K562 (cell line): ENCODE results near the gene IGLL1. TPM values are rescaled to one million over a fixed set of nuclear protein-coding genes. Genes with fewer than 3 reads are reported as not detected.

Experiments
- ATAC-seq: fragments of 200-7000 bp; cut with Tn5 transposase; 3 replicates; pipeline ENCODE4 v1.9.1; 2020; ENCODE audit warnings: moderate library complexity
- BruUV-seq: library from RNA; stranded (reverse); fragments of 400-500 nt; replicated peaks from 2 replicates; lab custom pipeline; 2021; lab: Mats Ljungman, UMichigan
- CTCF ChIA-PET: fragments of 300-600 bp; formaldehyde crosslinking; extraction: SDS; loops from one replicate; lab custom pipeline; 2021; ENCODE audit warnings: low intra/inter-chr PET ratio; lab: Yijun Ruan, JAX
- POLR2A ChIA-PET: fragments of 300-600, 350-650 bp; sonication (Branson Sonifier 250); formaldehyde crosslinking; extraction: SDS; loops from one replicate; lab custom pipeline; 2021; ENCODE audit warnings: antibody characterized with exemption, inconsistent platforms; lab: Yijun Ruan, JAX
- DNase-seq, 4 experiments: peaks; one replicate each; pipeline versions ENCODE4 v3.0.0 to v3.0.0-alpha.2; 2011 to 2018; ENCODE audit warnings: low spot score in 3 of 4, mixed read lengths in 3 of 4; ENCODE audit errors: extremely low read depth in 1 of 4
- FAIRE-seq: peaks from 2 replicates; lab custom pipeline; 2011; peaks lifted over from hg19 to GRCh38; lab: Jason Lieb, UNC
- H2AFZ ChIP-seq: 2 replicates; pipeline ENCODE4 v1.6.0; 2011; ENCODE audit warnings: low read depth, low read length, control low read depth, inconsistent platforms
- H3K27ac ChIP-seq: fragments of 200-600 bp; 3 replicates; pipeline ENCODE4 v1.8.0; 2011; ENCODE audit warnings: low read depth, mild to moderate bottlenecking, control low read depth, inconsistent platforms, low read length, moderate library complexity, mixed read lengths; ENCODE audit errors: extremely low read depth
- H3K27me3 ChIP-seq, 2 experiments: fragments of 300-600 bp in 1 of 2; 2 replicates in 1 of 2; 3 replicates in 1 of 2; pipeline versions ENCODE4 v1.6.0 to v1.8.0; 2011; ENCODE audit warnings: inconsistent platforms in 2 of 2, low read length in 2 of 2, mild to moderate bottlenecking in 1 of 2, mixed read lengths in 1 of 2, moderate library complexity in 1 of 2; ENCODE audit not compliant: control insufficient read depth in 2 of 2, insufficient read depth in 2 of 2
- H3K36me3 ChIP-seq: fragments of 300-600 bp; 3 replicates; pipeline ENCODE4 v1.8.0; 2011; ENCODE audit warnings: mild to moderate bottlenecking, low read length, inconsistent platforms; ENCODE audit not compliant: control insufficient read depth, insufficient read depth
- H3K4me1 ChIP-seq, 2 experiments: fragments of 200-600 bp in 1 of 2; replicated peaks in 1 of 2; 2 replicates in 1 of 2; 3 replicates in 1 of 2; pipeline versions ENCODE4 v1.5.1 to v1.8.0; 2011; ENCODE audit warnings: inconsistent platforms in 2 of 2, low read length in 2 of 2, mild to moderate bottlenecking in 1 of 2, mixed read lengths in 1 of 2, moderate library complexity in 1 of 2; ENCODE audit not compliant: control insufficient read depth in 2 of 2, insufficient read depth in 2 of 2
- H3K4me2 ChIP-seq: 2 replicates; pipeline ENCODE4 v1.6.1; 2011; ENCODE audit warnings: low read length, control low read depth, inconsistent platforms, mixed read lengths; ENCODE audit not compliant: insufficient read depth
- H3K4me3 ChIP-seq: fragments of 200-600 bp; sonication (generic), shearing (Covaris generic); 2 replicates; pipeline ENCODE4 v1.5.1; 2016; ENCODE audit warnings: control low read depth, inconsistent platforms
- H3K79me2 ChIP-seq: fragments of 200-600 bp; 3 replicates; pipeline ENCODE4 v1.8.0; 2011; ENCODE audit warnings: low read length, inconsistent platforms; ENCODE audit not compliant: control insufficient read depth, insufficient read depth
- H3K9ac ChIP-seq, 2 experiments: 2 replicates each; pipeline versions ENCODE4 v1.6.0 to v1.6.1; 2011; ENCODE audit warnings: low read depth in 2 of 2, low read length in 2 of 2, control low read depth in 1 of 2, inconsistent platforms in 1 of 2, mild to moderate bottlenecking in 1 of 2, mixed read lengths in 1 of 2; ENCODE audit not compliant: insufficient read depth in 1 of 2
- H3K9me1 ChIP-seq: one replicate; pipeline ENCODE4 v1.6.0; 2011; ENCODE audit warnings: inconsistent platforms, mild to moderate bottlenecking, low read length, moderate library complexity; ENCODE audit not compliant: control insufficient read depth, insufficient read depth
- H3K9me3 ChIP-seq: replicated peaks from 2 replicates; pipeline ENCODE4 v1.5.1; 2011; ENCODE audit warnings: low read depth, low read length, inconsistent platforms; ENCODE audit not compliant: control insufficient read depth, insufficient read depth
- H4K20me1 ChIP-seq: replicated peaks from 2 replicates; pipeline ENCODE4 v1.6.1; 2011; ENCODE audit warnings: low read length, inconsistent platforms, mixed read lengths; ENCODE audit not compliant: control insufficient read depth, insufficient read depth
- FIP1L1 ChIP-seq: fragments of 200-400 bp; formaldehyde crosslinking; IDR thresholded peaks from 2 replicates; pipeline ENCODE4 v1.6.1; 2018; ENCODE audit warnings: mild to moderate bottlenecking, low read depth, low read length; ENCODE audit not compliant: poor library complexity, severe bottlenecking
- HDAC2 ChIP-seq: fragments of 450-650 bp; IDR thresholded peaks from 2 replicates; pipeline ENCODE4 v1.6.1; 2016; ENCODE audit warnings: mild to moderate bottlenecking
- HLTF ChIP-seq: fragments of 450-650 bp; IDR thresholded peaks from 2 replicates; pipeline ENCODE4 v1.6.1; 2016
- MYBL2 ChIP-seq, 2 experiments: fragments of 450-650 bp in 1 of 2; sonication (generic) in 1 of 2; formaldehyde crosslinking in 1 of 2; IDR thresholded peaks; 2 replicates each; pipeline versions ENCODE4 v1.6.1 to v1.8.1; 2017 to 2022; ENCODE audit warnings: borderline replicate concordance in 1 of 2, inconsistent platforms in 1 of 2, low read depth in 1 of 2, mild to moderate bottlenecking in 1 of 2, missing genetic modification reagents in 1 of 2, moderate library complexity in 1 of 2
- NR4A1 ChIP-seq, 2 experiments: fragments of 250-450 bp in 1 of 2; fragments of 450-650 bp in 1 of 2; sonication (Bioruptor Pico) in 1 of 2; IDR thresholded peaks; 2 replicates each; pipeline versions ENCODE4 v1.4.0 to v1.6.1; 2016 to 2020; ENCODE audit warnings: mild to moderate bottlenecking in 2 of 2, missing compliant biosample characterization in 1 of 2, missing genetic modification characterization in 1 of 2, moderate library complexity in 1 of 2
- NRF1 ChIP-seq, 2 experiments: fragments of 450-650 bp; IDR thresholded peaks in 1 of 2; conservative IDR thresholded peaks in 1 of 2; 2 replicates each; pipeline ENCODE4 v1.6.1; 2014; ENCODE audit warnings: mild to moderate bottlenecking in 2 of 2
- SMARCC2 ChIP-seq: fragments of 450-650 bp; IDR thresholded peaks from 2 replicates; pipeline ENCODE4 v1.6.1; 2017; ENCODE audit warnings: antibody characterized with exemption, moderate library complexity, mild to moderate bottlenecking, low read depth
- SMC3 ChIP-seq: conservative IDR thresholded peaks from 2 replicates; pipeline ENCODE4 v1.6.1; 2011; ENCODE audit warnings: low read depth, low read length, improper control_type of control experiment; ENCODE audit not compliant: insufficient read depth
- WGBS: fragments of 100-300 bp; shearing (Covaris generic); methylation state at CpG from one replicate; pipeline ENCODE4 v1.1.6; 2016; ENCODE audit warnings: low coverage, mixed read lengths; ENCODE audit not compliant: insufficient coverage; ENCODE audit errors: missing lambda C conversion rate; 5-methylcytosine and 5-hydroxymethylcytosine counted together
- in situ Hi-C: fragments of 300-500 bp; cut with MboI; formaldehyde crosslinking; loops from 4 replicates; pipeline ENCODE4 v1.15.0; 2018; ENCODE audit warnings: inconsistent platforms, mixed read lengths
- intact Hi-C: fragments of 100-400 bp; cut with micrococcal nuclease; formaldehyde crosslinking; loops from 2 replicates; pipeline ENCODE4 v1.14.2; 2022
- polyA plus RNA-seq, 8 experiments: library from polyadenylated mRNA; depleted of rRNA in 4 of 8; stranded (reverse) in 5 of 8; unstranded in 3 of 8; fragments of >200 nt; fragmentation: Nextera tagmentation in 2 of 8; fragmentation: Illumina TruSeq in 1 of 8; extraction: Ambion mirVana in 2 of 8; extraction: Trizol in 1 of 8; gene quantifications; 2 replicates each; pipeline versions ENCODE4 v1.2.1 to v1.2.3, GENCODE V29; 2011 to 2014; ENCODE audit warnings: inconsistent platforms in 1 of 8, missing spikeins in 1 of 8
- total RNA-seq, 7 experiments: library from RNA; depleted of rRNA in 6 of 7; stranded (reverse); fragments of >200 nt in 6 of 7; fragmentation: Illumina TruSeq in 2 of 7; extraction: Trizol in 2 of 7; gene quantifications; 2 replicates each; pipeline versions ENCODE4 v1.2.1 to v1.2.3, GENCODE V29; 2011 to 2021; ENCODE audit warnings: low replicate concordance in 1 of 7
- TF ChIP-seq, protein P1 (sequence below): sonication (generic); formaldehyde crosslinking; IDR thresholded peaks from 2 replicates; pipeline ENCODE4 v1.8.0; 2023; ENCODE audit warnings: mild to moderate bottlenecking, missing genetic modification reagents
- TF ChIP-seq, protein P2 (sequence below): fragments of 450-650 bp; formaldehyde crosslinking; IDR thresholded peaks from 2 replicates; pipeline ENCODE4 v1.4.0; 2020; ENCODE audit warnings: mild to moderate bottlenecking, moderate library complexity
- TF ChIP-seq, protein P3 (sequence below): conservative IDR thresholded peaks from 2 replicates; pipeline ENCODE4 v1.6.1; 2011; ENCODE audit warnings: low read depth, mild to moderate bottlenecking, low read length; ENCODE audit not compliant: control insufficient read depth
- TF ChIP-seq, protein P4 (sequence below): fragments of 250-450 bp; sonication (Bioruptor Pico); IDR thresholded peaks from 2 replicates; pipeline ENCODE4 v1.8.0; 2021; ENCODE audit warnings: borderline replicate concordance, mild to moderate bottlenecking, moderate library complexity; ENCODE audit not compliant: poor library complexity, severe bottlenecking

The IGLL1 gene
- total and polyA plus RNA-seq, 9 of the 15 experiments (the other 6 are each of a cell fraction or from before 2014, with no cell fraction given), result 0.10 to 0.32 (median 0.20) TPM; not detected in 6

DNA sequence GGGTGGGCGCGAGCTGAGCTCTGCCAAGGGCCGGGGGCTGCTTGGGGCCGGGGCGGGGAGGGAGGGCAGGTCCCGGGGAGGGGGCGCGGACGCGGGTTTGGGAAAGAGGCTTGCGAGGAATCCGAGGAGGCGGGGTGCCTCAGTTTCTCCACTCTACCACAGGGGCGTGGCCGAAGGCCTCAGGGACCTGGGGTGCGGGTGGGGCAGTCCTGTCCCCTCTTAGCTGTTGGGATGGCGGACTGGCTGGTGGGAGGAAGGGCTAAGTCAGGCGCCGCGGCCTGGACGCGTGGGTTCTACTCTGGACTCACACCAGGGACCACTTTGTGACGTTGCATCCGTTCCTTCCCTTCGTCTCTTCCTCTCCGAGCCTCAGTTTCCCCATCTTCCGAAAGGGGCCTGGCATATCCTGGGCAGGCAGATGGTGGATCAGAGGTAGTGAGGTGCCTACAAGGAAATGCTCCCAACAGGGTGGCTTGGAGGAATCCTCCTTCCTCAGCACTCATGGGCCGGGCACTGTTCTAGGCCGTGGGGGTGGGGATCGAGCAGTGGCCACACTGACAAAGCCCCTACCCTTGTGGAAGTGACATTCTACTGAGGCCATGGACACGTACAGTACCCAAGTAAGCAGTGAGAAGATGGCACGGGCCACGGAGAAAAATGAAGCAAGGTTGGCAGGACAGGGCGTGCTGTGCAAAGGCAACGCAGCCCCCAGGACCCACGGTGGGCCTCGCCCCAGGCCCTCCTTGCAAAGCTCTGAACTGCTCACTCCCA lies 13.2 kb downstream of the IGLL1 start:
- no peak for DNase-seq
- no peak overlapping the region for H3K9ac ChIP-seq
- in situ Hi-C loops (no loop called here), intact Hi-C loops (no loop called here)
- no peak overlapping the region for H3K4me3 ChIP-seq
- no peaks in the 10 kb centered on the region for H3K9me1 ChIP-seq
- H3K27me3 ChIP-seq, result peaks cover 0 to 30% of the 10 kb centered on the region in 2 experiments; a peak in 3 of 5 replicates
- H3K4me1 ChIP-seq, result peaks cover 0 to 9% of the 10 kb centered on the region in 2 experiments; a peak in 2 of 5 replicates
- BruUV-seq, result no TSS peak
- H2AFZ ChIP-seq, result no peak overlapping the region
- H3K4me2 ChIP-seq, result no peak overlapping the region
- FAIRE-seq, result no peak
- H3K27ac ChIP-seq, result no peak overlapping the region
- 25% methylated on average over 17 of the region's 37 CpGs for WGBS
- no peaks in the 10 kb centered on the region for H3K9me3 ChIP-seq
- ChIA-PET CTCF (no interaction called here), POLR2A (interaction anchor here (0.6 kb wide), 1 partner anchor 40 kb away, joined by 4 read pairs; no protein-coding TSS in a partner anchor)
- no peaks in the 10 kb centered on the region for H3K79me2 ChIP-seq
- ATAC-seq, result no peak
- H4K20me1 ChIP-seq, result no peaks in the 10 kb centered on the region
- H3K36me3 ChIP-seq, result no peaks in the 10 kb centered on the region
- TF ChIP-seq NR4A1 (CRISPR knock-in tag; IDR thresholded peaks at IDR 0.05) (no peak), NR4A1 (tag; IDR thresholded peaks at IDR 0.05) (no peak), FIP1L1 (no peak), HLTF (no peak), SMARCC2 (no peak), SMC3 (no peak), MYBL2 (IDR thresholded peaks at IDR 0.05; ENCODE audit: low read depth) (no peak), MYBL2 (CRISPR knock-in tag; IDR thresholded peaks at IDR 0.05; ENCODE audit: borderline replicate concordance) (no peak), HDAC2 (no peak), NRF1 (conservative IDR thresholded peaks at IDR 0.05 in 1 of 2, IDR thresholded peaks at IDR 0.05 in 1 of 2) (no peak)
- TF ChIP-seq, protein P1, sequence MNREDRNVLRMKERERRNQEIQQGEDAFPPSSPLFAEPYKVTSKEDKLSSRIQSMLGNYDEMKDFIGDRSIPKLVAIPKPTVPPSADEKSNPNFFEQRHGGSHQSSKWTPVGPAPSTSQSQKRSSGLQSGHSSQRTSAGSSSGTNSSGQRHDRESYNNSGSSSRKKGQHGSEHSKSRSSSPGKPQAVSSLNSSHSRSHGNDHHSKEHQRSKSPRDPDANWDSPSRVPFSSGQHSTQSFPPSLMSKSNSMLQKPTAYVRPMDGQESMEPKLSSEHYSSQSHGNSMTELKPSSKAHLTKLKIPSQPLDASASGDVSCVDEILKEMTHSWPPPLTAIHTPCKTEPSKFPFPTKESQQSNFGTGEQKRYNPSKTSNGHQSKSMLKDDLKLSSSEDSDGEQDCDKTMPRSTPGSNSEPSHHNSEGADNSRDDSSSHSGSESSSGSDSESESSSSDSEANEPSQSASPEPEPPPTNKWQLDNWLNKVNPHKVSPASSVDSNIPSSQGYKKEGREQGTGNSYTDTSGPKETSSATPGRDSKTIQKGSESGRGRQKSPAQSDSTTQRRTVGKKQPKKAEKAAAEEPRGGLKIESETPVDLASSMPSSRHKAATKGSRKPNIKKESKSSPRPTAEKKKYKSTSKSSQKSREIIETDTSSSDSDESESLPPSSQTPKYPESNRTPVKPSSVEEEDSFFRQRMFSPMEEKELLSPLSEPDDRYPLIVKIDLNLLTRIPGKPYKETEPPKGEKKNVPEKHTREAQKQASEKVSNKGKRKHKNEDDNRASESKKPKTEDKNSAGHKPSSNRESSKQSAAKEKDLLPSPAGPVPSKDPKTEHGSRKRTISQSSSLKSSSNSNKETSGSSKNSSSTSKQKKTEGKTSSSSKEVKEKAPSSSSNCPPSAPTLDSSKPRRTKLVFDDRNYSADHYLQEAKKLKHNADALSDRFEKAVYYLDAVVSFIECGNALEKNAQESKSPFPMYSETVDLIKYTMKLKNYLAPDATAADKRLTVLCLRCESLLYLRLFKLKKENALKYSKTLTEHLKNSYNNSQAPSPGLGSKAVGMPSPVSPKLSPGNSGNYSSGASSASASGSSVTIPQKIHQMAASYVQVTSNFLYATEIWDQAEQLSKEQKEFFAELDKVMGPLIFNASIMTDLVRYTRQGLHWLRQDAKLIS (CRISPR knock-in tag), result no peak
- TF ChIP-seq, protein P2, sequence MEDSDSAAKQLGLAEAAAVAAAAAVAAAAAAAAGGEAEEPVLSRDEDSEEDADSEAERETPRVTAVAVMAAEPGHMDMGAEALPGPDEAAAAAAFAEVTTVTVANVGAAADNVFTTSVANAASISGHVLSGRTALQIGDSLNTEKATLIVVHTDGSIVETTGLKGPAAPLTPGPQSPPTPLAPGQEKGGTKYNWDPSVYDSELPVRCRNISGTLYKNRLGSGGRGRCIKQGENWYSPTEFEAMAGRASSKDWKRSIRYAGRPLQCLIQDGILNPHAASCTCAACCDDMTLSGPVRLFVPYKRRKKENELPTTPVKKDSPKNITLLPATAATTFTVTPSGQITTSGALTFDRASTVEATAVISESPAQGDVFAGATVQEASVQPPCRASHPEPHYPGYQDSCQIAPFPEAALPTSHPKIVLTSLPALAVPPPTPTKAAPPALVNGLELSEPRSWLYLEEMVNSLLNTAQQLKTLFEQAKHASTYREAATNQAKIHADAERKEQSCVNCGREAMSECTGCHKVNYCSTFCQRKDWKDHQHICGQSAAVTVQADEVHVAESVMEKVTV, result no peak
- TF ChIP-seq, protein P3, sequence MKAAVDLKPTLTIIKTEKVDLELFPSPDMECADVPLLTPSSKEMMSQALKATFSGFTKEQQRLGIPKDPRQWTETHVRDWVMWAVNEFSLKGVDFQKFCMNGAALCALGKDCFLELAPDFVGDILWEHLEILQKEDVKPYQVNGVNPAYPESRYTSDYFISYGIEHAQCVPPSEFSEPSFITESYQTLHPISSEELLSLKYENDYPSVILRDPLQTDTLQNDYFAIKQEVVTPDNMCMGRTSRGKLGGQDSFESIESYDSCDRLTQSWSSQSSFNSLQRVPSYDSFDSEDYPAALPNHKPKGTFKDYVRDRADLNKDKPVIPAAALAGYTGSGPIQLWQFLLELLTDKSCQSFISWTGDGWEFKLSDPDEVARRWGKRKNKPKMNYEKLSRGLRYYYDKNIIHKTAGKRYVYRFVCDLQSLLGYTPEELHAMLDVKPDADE, result no peak
- TF ChIP-seq, protein P4, sequence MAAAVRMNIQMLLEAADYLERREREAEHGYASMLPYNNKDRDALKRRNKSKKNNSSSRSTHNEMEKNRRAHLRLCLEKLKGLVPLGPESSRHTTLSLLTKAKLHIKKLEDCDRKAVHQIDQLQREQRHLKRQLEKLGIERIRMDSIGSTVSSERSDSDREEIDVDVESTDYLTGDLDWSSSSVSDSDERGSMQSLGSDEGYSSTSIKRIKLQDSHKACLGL (CRISPR knock-in tag), result no peak
